ENCODE data around the gene DAPK1.

Gene DAPK1

DNA sequence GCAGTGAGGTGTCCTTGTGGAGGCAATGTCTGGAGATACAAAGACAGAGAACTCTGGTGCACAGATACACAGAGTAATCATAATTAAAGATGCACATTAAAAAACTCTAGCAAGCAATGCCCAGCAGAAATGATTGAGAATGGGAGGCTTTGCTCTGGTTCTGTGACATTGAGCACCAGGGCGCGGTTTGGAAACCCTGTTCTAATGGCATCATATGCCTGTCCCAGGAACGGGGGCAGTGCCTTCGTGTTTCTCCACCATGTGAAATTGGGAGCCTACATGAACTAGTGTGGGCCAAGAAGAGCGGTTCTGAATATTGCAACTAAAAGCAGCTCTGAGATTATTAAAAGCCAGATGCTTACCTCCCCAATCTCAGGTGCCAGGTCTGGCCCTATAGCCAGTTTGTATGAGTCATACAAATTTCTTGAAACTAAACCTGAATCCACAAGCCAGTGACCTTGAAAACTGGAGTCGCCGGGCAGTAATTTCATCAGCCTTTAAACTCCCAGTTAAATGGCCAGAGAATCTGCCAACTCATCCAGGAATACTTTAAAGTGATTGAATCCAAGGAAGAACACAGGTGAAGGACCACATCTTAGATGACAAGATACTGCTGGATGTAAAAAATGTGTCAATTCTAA is 206.1 kb downstream of the DAPK1 start:
- no peaks in the 10 kb centered on the region for H3K27me3 ChIP-seq (ENCODE audit: low read depth, low read length)
- no peak overlapping the region for H3K27ac ChIP-seq (ENCODE audit: low read length)
- no peaks in the 10 kb centered on the region for H3K9me3 ChIP-seq (ENCODE audit: control insufficient read depth in 1 of 2, low read length in 2 of 2)
- H3K4me3 ChIP-seq (ENCODE audit: low read depth in 1 of 2, low read length in 2 of 2) = no peak overlapping the region
- H3K4me1 ChIP-seq (ENCODE audit: control insufficient read depth in 1 of 2, insufficient read depth in 2 of 2, low read length in 2 of 2) = peaks cover 0 to 3% of the 10 kb centered on the region in 2 donors
- peaks cover 18 to 31% of the 10 kb centered on the region in 2 donors for H3K36me3 ChIP-seq (ENCODE audit: control insufficient read depth in 1 of 2, insufficient read depth in 2 of 2, low read length in 2 of 2)

DNA sequence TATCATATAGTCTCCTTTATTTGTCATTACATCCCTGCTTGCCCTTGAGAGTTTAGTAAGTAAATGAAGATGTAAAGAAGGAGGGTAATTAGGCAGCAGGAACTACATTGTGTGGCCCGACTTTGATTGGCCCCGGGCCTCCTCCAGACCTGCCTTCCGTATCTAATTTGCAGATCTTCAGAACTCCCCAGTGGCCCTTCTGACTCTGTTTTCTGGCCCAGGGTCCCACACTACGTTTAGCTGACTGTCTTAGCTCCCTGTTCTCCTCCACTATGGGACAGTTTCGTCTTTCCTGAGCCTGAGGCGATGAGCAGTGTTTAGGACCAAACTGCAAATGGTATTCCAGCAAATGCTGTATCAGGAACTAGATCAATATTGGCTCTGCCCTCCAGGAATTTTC is 206.7 kb downstream of the DAPK1 start:
- Histone ChIP-seq H3K4me1 (ENCODE audit: control insufficient read depth in 1 of 2, insufficient read depth in 2 of 2, low read length in 2 of 2) (peaks cover 0 to 3% of the 10 kb centered on the region in 2 donors), H3K4me3 (ENCODE audit: low read depth in 1 of 2, low read length in 2 of 2) (no peak overlapping the region), H3K27ac (ENCODE audit: low read length) (no peak overlapping the region), H3K9me3 (ENCODE audit: control insufficient read depth in 1 of 2, low read length in 2 of 2) (no peaks in the 10 kb centered on the region), H3K27me3 (ENCODE audit: low read depth, low read length) (no peaks in the 10 kb centered on the region), H3K36me3 (ENCODE audit: control insufficient read depth in 1 of 2, insufficient read depth in 2 of 2, low read length in 2 of 2) (peaks cover 18 to 26% of the 10 kb centered on the region in 2 donors)

DNA sequence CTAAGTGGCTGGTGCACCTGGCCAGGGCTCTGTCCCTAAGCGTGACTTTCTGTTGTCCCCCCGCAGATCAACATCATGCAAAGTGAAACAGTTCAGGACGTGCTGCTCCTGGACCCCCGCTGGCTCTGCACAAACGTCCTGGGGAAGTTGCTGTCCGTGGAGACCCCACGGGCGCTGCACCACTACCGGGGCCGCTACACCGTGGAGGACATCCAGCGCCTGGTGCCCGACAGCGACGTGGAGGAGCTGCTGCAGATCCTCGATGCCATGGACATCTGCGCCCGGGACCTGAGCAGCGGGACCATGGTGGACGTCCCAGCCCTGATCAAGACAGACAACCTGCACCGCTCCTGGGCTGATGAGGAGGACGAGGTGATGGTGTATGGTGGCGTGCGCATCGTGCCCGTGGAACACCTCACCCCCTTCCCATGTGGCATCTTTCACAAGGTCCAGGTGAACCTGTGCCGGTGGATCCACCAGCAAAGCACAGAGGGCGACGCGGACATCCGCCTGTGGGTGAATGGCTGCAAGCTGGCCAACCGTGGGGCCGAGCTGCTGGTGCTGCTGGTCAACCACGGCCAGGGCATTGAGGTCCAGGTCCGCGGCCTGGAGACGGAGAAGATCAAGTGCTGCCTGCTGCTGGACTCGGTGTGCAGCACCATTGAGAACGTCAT is 208.5 kb downstream of the DAPK1 start:
- H3K4me1 ChIP-seq (ENCODE audit: control insufficient read depth in 1 of 2, insufficient read depth in 2 of 2, low read length in 2 of 2) = peaks cover 0 to 3% of the 10 kb centered on the region in 2 donors
- H3K27me3 ChIP-seq (ENCODE audit: low read depth, low read length) = no peaks in the 10 kb centered on the region
- no peak overlapping the region for H3K27ac ChIP-seq (ENCODE audit: low read length)
- no peak overlapping the region for H3K4me3 ChIP-seq (ENCODE audit: low read depth in 1 of 2, low read length in 2 of 2)
- no peaks in the 10 kb centered on the region for H3K9me3 ChIP-seq (ENCODE audit: control insufficient read depth in 1 of 2, low read length in 2 of 2)
- peaks cover 11 to 25% of the 10 kb centered on the region in 2 donors for H3K36me3 ChIP-seq (ENCODE audit: control insufficient read depth in 1 of 2, insufficient read depth in 2 of 2, low read length in 2 of 2)

DNA sequence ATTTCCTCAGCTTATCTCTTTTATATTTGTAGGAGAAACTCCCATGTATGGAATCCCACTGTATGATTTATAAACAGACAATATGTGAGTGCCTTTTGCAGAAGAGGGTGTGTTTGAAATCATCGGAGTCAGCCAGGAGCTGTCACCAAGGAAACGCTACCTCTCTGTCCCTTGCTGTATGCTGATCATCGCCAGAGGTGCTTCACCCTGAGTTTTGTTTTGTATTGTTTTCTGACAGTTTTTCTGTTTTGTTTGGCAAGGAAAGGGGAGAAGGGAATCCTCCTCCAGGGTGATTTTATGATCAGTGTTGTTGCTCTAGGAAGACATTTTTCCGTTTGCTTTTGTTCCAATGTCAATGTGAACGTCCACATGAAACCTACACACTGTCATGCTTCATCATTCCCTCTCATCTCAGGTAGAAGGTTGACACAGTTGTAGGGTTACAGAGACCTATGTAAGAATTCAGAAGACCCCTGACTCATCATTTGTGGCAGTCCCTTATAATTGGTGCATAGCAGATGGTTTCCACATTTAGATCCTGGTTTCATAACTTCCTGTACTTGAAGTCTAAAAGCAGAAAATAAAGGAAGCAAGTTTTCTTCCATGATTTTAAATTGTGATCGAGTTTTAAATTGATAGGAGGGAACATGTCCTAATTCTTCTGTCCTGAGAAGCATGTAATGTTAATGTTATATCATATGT is 210.3 kb downstream of the DAPK1 start:
- Histone ChIP-seq H3K9me3 (ENCODE audit: control insufficient read depth in 1 of 2, low read length in 2 of 2) (no peaks in the 10 kb centered on the region), H3K4me3 (ENCODE audit: low read depth in 1 of 2, low read length in 2 of 2) (no peak overlapping the region), H3K36me3 (ENCODE audit: control insufficient read depth in 1 of 2, insufficient read depth in 2 of 2, low read length in 2 of 2) (peaks cover 11 to 25% of the 10 kb centered on the region in 2 donors), H3K27ac (ENCODE audit: low read length) (no peak overlapping the region), H3K27me3 (ENCODE audit: low read depth, low read length) (no peaks in the 10 kb centered on the region), H3K4me1 (ENCODE audit: control insufficient read depth in 1 of 2, insufficient read depth in 2 of 2, low read length in 2 of 2) (peaks cover 0 to 3% of the 10 kb centered on the region in 2 donors)

DNA sequence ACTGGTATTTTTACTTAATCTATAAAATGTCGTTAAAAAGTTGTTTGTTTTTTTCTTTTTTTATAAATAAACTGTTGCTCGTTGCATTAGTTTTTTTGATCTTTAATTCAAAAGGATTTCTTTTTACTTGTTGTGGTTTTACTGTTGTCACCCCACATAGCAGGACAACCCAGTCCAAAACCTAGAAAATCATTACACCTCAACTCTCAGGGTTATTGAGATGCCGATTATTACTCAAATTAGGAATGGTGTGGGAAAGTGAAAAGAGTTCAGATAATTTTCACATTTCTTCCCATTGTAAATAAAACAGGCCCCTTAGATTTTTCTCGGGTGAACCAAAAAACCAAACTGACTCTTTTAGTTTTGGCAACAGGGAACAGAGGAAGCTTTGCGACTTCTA is 210.9 kb downstream of the DAPK1 start:
- Histone ChIP-seq H3K9me3 (ENCODE audit: control insufficient read depth in 1 of 2, low read length in 2 of 2) (no peaks in the 10 kb centered on the region), H3K36me3 (ENCODE audit: control insufficient read depth in 1 of 2, insufficient read depth in 2 of 2, low read length in 2 of 2) (peaks cover 11 to 21% of the 10 kb centered on the region in 2 donors), H3K4me1 (ENCODE audit: control insufficient read depth in 1 of 2, insufficient read depth in 2 of 2, low read length in 2 of 2) (peaks cover 0 to 3% of the 10 kb centered on the region in 2 donors), H3K27ac (ENCODE audit: low read length) (no peak overlapping the region), H3K27me3 (ENCODE audit: low read depth, low read length) (no peaks in the 10 kb centered on the region), H3K4me3 (ENCODE audit: low read depth in 1 of 2, low read length in 2 of 2) (no peak overlapping the region)

DNA sequence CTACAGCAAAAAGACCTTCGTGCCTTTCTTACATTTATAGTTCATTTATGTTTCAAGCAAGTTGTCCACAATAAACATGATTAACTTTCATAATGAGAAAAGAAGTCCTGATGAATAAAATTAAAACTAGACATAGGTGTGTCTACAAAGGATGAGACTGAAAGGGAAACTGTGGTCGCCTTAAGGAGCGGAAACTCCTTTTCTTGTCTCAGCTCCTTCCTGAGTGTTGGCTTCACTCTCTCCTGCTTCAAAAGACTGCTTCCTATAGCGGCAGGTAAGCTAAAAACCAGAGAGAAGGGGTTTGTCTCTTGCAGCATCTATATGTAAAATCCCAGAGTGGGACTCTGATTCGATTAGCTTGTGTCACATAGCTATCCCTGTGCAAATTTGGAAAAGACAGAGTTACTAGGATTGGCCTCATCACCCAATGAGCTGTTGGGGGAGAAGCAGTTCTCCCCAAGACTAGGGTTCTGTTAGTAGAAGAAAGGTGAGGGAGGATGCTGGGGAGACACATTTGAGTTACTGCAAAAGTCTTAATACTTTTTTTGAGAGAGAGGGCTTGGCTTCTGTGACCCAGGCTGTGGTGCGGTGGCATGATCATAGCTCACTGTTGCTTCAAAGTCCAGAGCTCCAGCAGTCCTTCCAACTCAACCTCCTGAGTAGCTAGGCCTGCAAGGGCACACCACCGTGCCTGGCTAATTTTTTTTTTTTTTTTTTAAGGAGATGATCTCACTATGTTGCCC is 211.5 kb downstream of the DAPK1 start:
- Histone ChIP-seq H3K9me3 (ENCODE audit: control insufficient read depth in 1 of 2, low read length in 2 of 2) (no peaks in the 10 kb centered on the region), H3K36me3 (ENCODE audit: control insufficient read depth in 1 of 2, insufficient read depth in 2 of 2, low read length in 2 of 2) (peaks cover 11 to 20% of the 10 kb centered on the region in 2 donors), H3K27me3 (ENCODE audit: low read depth, low read length) (no peaks in the 10 kb centered on the region), H3K4me3 (ENCODE audit: low read depth in 1 of 2, low read length in 2 of 2) (no peak overlapping the region), H3K27ac (ENCODE audit: low read length) (no peak overlapping the region), H3K4me1 (ENCODE audit: control insufficient read depth in 1 of 2, insufficient read depth in 2 of 2, low read length in 2 of 2) (peaks cover 0 to 3% of the 10 kb centered on the region in 2 donors)

DNA sequence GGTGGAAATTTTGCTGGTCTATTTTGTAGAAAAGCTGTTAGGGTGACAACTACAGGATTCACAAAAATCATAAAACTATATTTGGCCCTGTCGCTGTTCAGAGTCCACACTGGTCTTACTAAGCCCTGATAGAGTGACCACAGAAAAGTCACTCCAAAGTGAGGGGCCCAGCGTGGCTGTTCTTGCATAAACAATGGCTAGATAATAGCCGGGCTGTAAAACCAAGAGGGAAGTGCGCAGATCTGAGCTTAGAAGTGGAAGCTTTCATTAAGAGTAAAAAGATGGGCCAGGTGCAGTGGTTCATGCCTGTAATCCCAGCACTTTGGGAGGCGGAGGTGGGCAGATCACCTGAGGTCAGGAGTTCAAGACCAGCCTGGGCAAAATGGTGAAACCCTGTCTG is 212.8 kb downstream of the DAPK1 start:
- Histone ChIP-seq H3K9me3 (ENCODE audit: control insufficient read depth in 1 of 2, low read length in 2 of 2) (no peaks in the 10 kb centered on the region), H3K27me3 (ENCODE audit: low read depth, low read length) (no peaks in the 10 kb centered on the region), H3K27ac (ENCODE audit: low read length) (no peak overlapping the region), H3K36me3 (ENCODE audit: control insufficient read depth in 1 of 2, insufficient read depth in 2 of 2, low read length in 2 of 2) (peaks cover 11 to 24% of the 10 kb centered on the region in 2 donors), H3K4me3 (ENCODE audit: low read depth in 1 of 2, low read length in 2 of 2) (no peak overlapping the region), H3K4me1 (ENCODE audit: control insufficient read depth in 1 of 2, insufficient read depth in 2 of 2, low read length in 2 of 2) (peaks cover 0 to 3% of the 10 kb centered on the region in 2 donors)

DNA sequence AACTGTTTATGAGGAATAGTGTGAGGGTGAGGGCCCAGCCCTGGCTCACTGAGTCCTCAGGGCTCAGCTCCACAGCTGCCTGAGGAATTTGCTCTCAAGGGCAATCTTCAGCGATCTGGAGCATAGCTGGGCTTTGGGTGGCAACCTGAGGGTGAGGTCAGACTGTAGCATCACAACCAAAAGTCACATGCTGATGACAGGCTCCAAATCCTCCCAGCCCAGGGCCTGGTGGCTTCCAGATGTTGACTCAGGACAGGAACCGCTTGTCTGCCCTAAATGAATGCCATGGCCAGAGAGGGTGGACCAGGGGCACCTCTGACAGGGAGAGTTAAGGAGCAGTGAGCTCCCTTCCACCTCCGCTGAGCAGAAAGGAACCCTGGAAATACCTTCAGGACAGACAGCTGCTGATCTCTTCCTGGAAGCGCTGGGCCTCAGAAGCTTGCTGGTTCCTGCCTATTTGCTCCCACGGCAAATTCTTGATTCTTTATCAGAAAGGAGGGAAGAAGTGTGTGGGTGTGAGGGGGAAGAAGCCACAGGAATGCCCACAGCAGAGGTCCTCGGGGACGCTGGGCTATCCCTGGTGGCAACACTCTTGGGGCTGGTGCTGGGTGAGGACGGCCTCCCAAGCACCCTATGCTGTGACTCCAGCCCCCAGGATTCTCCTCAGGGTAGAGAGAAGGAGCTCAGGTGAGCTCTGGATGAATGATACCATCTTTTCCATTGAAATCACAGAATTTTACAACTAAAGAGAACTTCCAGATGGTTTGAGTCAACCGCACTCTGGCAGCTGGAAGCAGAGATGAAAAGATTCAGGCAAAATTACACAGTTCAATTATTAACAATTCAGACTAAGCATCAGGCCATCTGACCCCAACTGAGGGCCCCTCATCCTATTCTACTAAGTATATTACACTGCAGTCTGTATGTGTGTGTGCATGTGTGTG is 214.5 kb downstream of the DAPK1 start:
- Histone ChIP-seq H3K9me3 (ENCODE audit: control insufficient read depth in 1 of 2, low read length in 2 of 2) (no peaks in the 10 kb centered on the region), H3K27me3 (ENCODE audit: low read depth, low read length) (no peaks in the 10 kb centered on the region), H3K4me1 (ENCODE audit: control insufficient read depth in 1 of 2, insufficient read depth in 2 of 2, low read length in 2 of 2) (peaks cover 0 to 3% of the 10 kb centered on the region in 2 donors), H3K4me3 (ENCODE audit: low read depth in 1 of 2, low read length in 2 of 2) (no peak overlapping the region), H3K36me3 (ENCODE audit: control insufficient read depth in 1 of 2, insufficient read depth in 2 of 2, low read length in 2 of 2) (peaks cover 1 to 11% of the 10 kb centered on the region in 2 donors), H3K27ac (ENCODE audit: low read length) (peak overlapping the region; percentile 52)

DNA sequence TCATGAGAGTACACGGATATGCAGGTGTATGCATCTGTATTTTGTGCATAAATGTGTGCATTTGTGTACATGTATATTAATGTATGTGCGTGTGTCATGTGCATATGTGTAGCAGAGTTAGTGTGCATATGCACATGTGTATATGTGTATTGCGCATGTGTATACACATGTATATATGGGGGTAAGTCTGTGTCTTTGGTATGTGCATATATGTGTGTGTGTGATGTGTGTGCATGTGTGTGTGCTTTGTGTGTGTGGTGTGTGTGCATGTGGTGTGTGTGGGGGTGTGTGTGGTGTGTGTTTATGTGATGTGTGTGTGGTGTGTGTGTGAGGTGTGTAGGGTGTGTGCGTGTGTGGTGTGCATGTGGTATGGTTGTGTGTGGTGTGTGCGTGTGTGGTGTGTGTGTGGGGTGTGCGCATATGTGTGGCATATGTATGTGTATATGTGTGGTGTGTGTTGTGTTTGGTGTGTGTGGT is 215.2 kb downstream of the DAPK1 start:
- Histone ChIP-seq H3K4me1 (ENCODE audit: control insufficient read depth in 1 of 2, insufficient read depth in 2 of 2, low read length in 2 of 2) (peaks cover 0 to 3% of the 10 kb centered on the region in 2 donors), H3K36me3 (ENCODE audit: control insufficient read depth in 1 of 2, insufficient read depth in 2 of 2, low read length in 2 of 2) (peaks cover 0 to 9% of the 10 kb centered on the region in 2 donors), H3K27me3 (ENCODE audit: low read depth, low read length) (no peaks in the 10 kb centered on the region), H3K9me3 (ENCODE audit: control insufficient read depth in 1 of 2, low read length in 2 of 2) (no peaks in the 10 kb centered on the region), H3K27ac (ENCODE audit: low read length) (peak overlapping the region; percentile 34), H3K4me3 (ENCODE audit: low read depth in 1 of 2, low read length in 2 of 2) (no peak overlapping the region)

DNA sequence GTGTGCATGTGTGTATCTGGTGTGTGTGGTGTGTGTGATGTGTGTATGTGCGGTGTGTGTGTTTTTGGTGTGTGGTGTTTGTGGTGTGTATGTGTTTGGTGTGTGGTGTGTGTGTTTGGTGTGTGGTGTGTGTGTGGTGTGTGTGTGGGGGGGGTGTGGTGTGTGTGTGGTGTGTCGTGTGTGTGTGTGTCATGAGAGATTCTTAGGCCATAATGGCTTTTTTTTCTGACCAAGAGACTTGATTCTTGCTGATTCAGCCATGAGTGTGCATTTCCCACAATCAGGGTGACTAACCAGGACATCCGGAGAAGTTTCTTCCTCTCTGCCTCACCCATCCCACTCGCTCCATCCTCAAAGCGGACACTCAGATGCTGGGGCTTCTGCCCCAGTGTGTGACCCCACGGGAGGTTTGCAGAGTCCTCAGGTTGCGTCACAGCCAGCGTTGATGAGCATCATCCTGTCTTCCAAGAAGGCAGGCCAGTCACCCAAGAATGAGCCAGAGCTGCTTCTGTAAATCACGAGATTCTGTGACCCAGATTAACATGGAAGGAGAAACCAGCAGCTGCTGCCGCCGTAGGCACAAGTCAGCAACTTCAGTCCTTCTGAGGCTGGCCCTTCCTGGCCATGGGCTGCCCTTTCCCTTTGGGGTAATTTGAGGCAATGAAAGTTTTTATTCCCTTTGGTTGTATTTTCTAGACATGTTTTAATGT is 215.8 kb downstream of the DAPK1 start:
- H3K36me3 ChIP-seq (ENCODE audit: control insufficient read depth in 1 of 2, insufficient read depth in 2 of 2, low read length in 2 of 2) = peaks cover 0 to 9% of the 10 kb centered on the region in 2 donors
- no peak overlapping the region for H3K4me3 ChIP-seq (ENCODE audit: low read depth in 1 of 2, low read length in 2 of 2)
- H3K27me3 ChIP-seq (ENCODE audit: low read depth, low read length) = no peaks in the 10 kb centered on the region
- no peaks in the 10 kb centered on the region for H3K4me1 ChIP-seq (ENCODE audit: control insufficient read depth in 1 of 2, insufficient read depth in 2 of 2, low read length in 2 of 2)
- peak overlapping the region; percentile 82 for H3K27ac ChIP-seq (ENCODE audit: low read length)
- H3K9me3 ChIP-seq (ENCODE audit: control insufficient read depth in 1 of 2, low read length in 2 of 2) = no peaks in the 10 kb centered on the region

Measured in muscle layer of duodenum (tissue), 2 donors.